Activated CD4-positive, CD25-positive, alpha-beta regulatory T cell treated with anti-CD3 and anti-CD28 coated beads, Interleukin-2, amount 50 U/mL, for 24 hours (primary cell): ENCODE results near the gene CCNY.
"Not testable (repeated sequence)": the region's sequence is repeated elsewhere in the genome, so short reads cannot be mapped to it uniquely, and the experiment has no call there.

Experiments
- ATAC-seq, 2 donors: fragments of 150-1000 bp; cut with Tn5 transposase; one replicate each; pipeline ENCODE4 v1.10.0; 2021; ENCODE audit warnings: mild to moderate bottlenecking in 1 of 2, moderate library complexity in 1 of 2

Gene CCNY

GRCh38 chr10:35409808-35410207 is 73.5 kb downstream of the CCNY start:
- ATAC-seq: no peak

GRCh38 chr10:35412003-35412723 is 75.9 kb downstream of the CCNY start:
- no peak for ATAC-seq

GRCh38 chr10:35412900-35413491 is 76.7 kb downstream of the CCNY start:
- peak; percentile 61 to 65 for ATAC-seq

- peak; percentile 60 to 61 for ATAC-seq
Measured at GRCh38 chr10:35413985-35414861, 77.9 kb downstream of the CCNY start.

GRCh38 chr10:35415505-35415904 is 79.2 kb downstream of the CCNY start:
- ATAC-seq: no peak

GRCh38 chr10:35416619-35417312 is 80.5 kb downstream of the CCNY start:
- no peak for ATAC-seq

GRCh38 chr10:35417313-35417625 is 81.0 kb downstream of the CCNY start:
- no peak for ATAC-seq

- ATAC-seq: no peak
Measured at GRCh38 chr10:35417795-35418194, 81.5 kb downstream of the CCNY start.

- ATAC-seq: not testable (repeated sequence)
Measured at GRCh38 chr10:35418580-35418979, 82.3 kb downstream of the CCNY start.

GRCh38 chr10:35420044-35420443 is 83.7 kb downstream of the CCNY start:
- no peak for ATAC-seq

- ATAC-seq: no peak
Measured at GRCh38 chr10:35420827-35421552, 84.7 kb downstream of the CCNY start.

- no peak for ATAC-seq
Measured at GRCh38 chr10:35421553-35422178, 85.4 kb downstream of the CCNY start.

GRCh38 chr10:35422228-35422627 is 85.9 kb downstream of the CCNY start:
- ATAC-seq: no peak

GRCh38 chr10:35423505-35424306 is 87.4 kb downstream of the CCNY start:
- ATAC-seq: no peak

GRCh38 chr10:35424680-35425285 is 88.5 kb downstream of the CCNY start:
- no peak for ATAC-seq

GRCh38 chr10:35425595-35425994 is 89.3 kb downstream of the CCNY start:
- no peak for ATAC-seq

GRCh38 chr10:35426657-35427056 is 90.3 kb downstream of the CCNY start:
- ATAC-seq: no peak

- ATAC-seq: no peak
Measured at GRCh38 chr10:35427543-35427942, 91.2 kb downstream of the CCNY start.

- ATAC-seq: no peak
Measured at GRCh38 chr10:35428521-35428920, 92.2 kb downstream of the CCNY start.

GRCh38 chr10:35432781-35433338 is 96.6 kb downstream of the CCNY start:
- ATAC-seq: no peak
